Measurements from ENCODE around the gene GSDME.

Gene GSDME

GRCh38 chr7:24665564-24666294 is 91.5 kb downstream of the GSDME start:
- in situ Hi-C loops (cut with MboI; ENCODE audit: low sequenced_read_pairs), result no loop called here
- no peak overlapping the region for H3K4me3 ChIP-seq
- peak; percentile 68 for DNase-seq (ENCODE audit: low spot score in 2 of 2)
- no peaks in the 10 kb centered on the region for H3K9me3 ChIP-seq
- H3K36me3 ChIP-seq (replicated peaks), result no peaks in the 10 kb centered on the region
- peaks cover 1% of the 10 kb centered on the region for H3K4me1 ChIP-seq
- H3K27me3 ChIP-seq (ENCODE audit: low read depth), result no peaks in the 10 kb centered on the region

- in situ Hi-C loops (cut with MboI; ENCODE audit: low sequenced_read_pairs), result no loop called here
- DNase-seq (ENCODE audit: low spot score in 2 of 2), result peak in 1 of 2 experiments; percentile 64
These were observed 96.7 kb downstream of the GSDME start for GRCh38 chr7:24660546-24660945.

GRCh38 chr7:24659505-24659904 is 97.8 kb downstream of the GSDME start:
- no peaks in the 10 kb centered on the region for H3K27me3 ChIP-seq (ENCODE audit: low read depth)
- H3K36me3 ChIP-seq (replicated peaks), result 0 out of 2 replicates have a peak, but pooled peaks cover 4% of the 10 kb centered on the region
- no peak for DNase-seq (ENCODE audit: low spot score in 2 of 2)
- no peak overlapping the region for H3K4me3 ChIP-seq
- H3K9me3 ChIP-seq, result peaks cover 4% of the 10 kb centered on the region; the same call in 1 of the 2 replicates
- peaks cover 3% of the 10 kb centered on the region for H3K4me1 ChIP-seq
- in situ Hi-C loops (cut with MboI; ENCODE audit: low sequenced_read_pairs), result no loop called here

More at GRCh38 chr7:24660546-24660945, 96.7 kb downstream of the GSDME start:
- Histone ChIP-seq H3K4me3 (no peak overlapping the region), H3K9me3 (peaks cover 4% of the 10 kb centered on the region; the same call in 1 of the 2 replicates), H3K4me1 (peaks cover 3% of the 10 kb centered on the region), H3K27me3 (ENCODE audit: low read depth) (no peaks in the 10 kb centered on the region), H3K36me3 (replicated peaks) (0 out of 2 replicates have a peak, but pooled peaks cover 4% of the 10 kb centered on the region)

- in situ Hi-C loops (cut with MboI; ENCODE audit: low sequenced_read_pairs), result no loop called here
- Histone ChIP-seq H3K4me1 (peaks cover 3% of the 10 kb centered on the region), H3K27me3 (ENCODE audit: low read depth) (no peaks in the 10 kb centered on the region), H3K36me3 (replicated peaks) (0 out of 2 replicates have a peak, but pooled peaks cover 4% of the 10 kb centered on the region), H3K4me3 (no peak overlapping the region), H3K9me3 (peaks cover 4% of the 10 kb centered on the region; the same call in 1 of the 2 replicates)
- DNase-seq (ENCODE audit: low spot score in 2 of 2), result no peak
These were observed 99.3 kb downstream of the GSDME start for GRCh38 chr7:24657980-24658379.

GRCh38 chr7:24656608-24657007 is 100.7 kb downstream of the GSDME start:
- in situ Hi-C loops (cut with MboI; ENCODE audit: low sequenced_read_pairs), result no loop called here
- peaks cover 4% of the 10 kb centered on the region; the same call in 1 of the 2 replicates for H3K9me3 ChIP-seq

GRCh38 chr7:24654305-24654704 is 103.0 kb downstream of the GSDME start:
- Histone ChIP-seq H3K27me3 (ENCODE audit: low read depth) (no peaks in the 10 kb centered on the region), H3K36me3 (replicated peaks) (0 out of 2 replicates have a peak, but pooled peaks cover 4% of the 10 kb centered on the region), H3K4me3 (no peak overlapping the region), H3K9me3 (no peaks in the 10 kb centered on the region), H3K4me1 (no peaks in the 10 kb centered on the region)
- in situ Hi-C loops (cut with MboI; ENCODE audit: low sequenced_read_pairs), result no loop called here
- DNase-seq (ENCODE audit: low spot score in 2 of 2), result no peak

More at GRCh38 chr7:24656608-24657007, 100.7 kb downstream of the GSDME start:
- DNase-seq (ENCODE audit: low spot score in 2 of 2), result no peak
- Histone ChIP-seq H3K4me1 (peaks cover 3% of the 10 kb centered on the region), H3K27me3 (ENCODE audit: low read depth) (no peaks in the 10 kb centered on the region), H3K36me3 (replicated peaks) (0 out of 2 replicates have a peak, but pooled peaks cover 4% of the 10 kb centered on the region), H3K4me3 (no peak overlapping the region)

- H3K27me3 ChIP-seq (ENCODE audit: low read depth), result no peaks in the 10 kb centered on the region
- H3K9me3 ChIP-seq, result no peaks in the 10 kb centered on the region
- no peak overlapping the region for H3K4me3 ChIP-seq
- in situ Hi-C loops (cut with MboI; ENCODE audit: low sequenced_read_pairs), result no loop called here
- no peak for DNase-seq (ENCODE audit: low spot score in 2 of 2)
- no peaks in the 10 kb centered on the region for H3K4me1 ChIP-seq
- 0 out of 2 replicates have a peak, but pooled peaks cover 4% of the 10 kb centered on the region for H3K36me3 ChIP-seq (replicated peaks)
These were observed 103.8 kb downstream of the GSDME start for GRCh38 chr7:24653316-24654085.

GRCh38 chr7:24652251-24652939 is 104.9 kb downstream of the GSDME start:
- in situ Hi-C loops (cut with MboI; ENCODE audit: low sequenced_read_pairs), result no loop called here
- Histone ChIP-seq H3K4me1 (no peaks in the 10 kb centered on the region), H3K9me3 (no peaks in the 10 kb centered on the region), H3K36me3 (replicated peaks) (0 out of 2 replicates have a peak, but pooled peaks cover 4% of the 10 kb centered on the region), H3K4me3 (no peak overlapping the region), H3K27me3 (ENCODE audit: low read depth) (no peaks in the 10 kb centered on the region)
- no peak for DNase-seq (ENCODE audit: low spot score in 2 of 2)
